GM18508 (cell line): ENCODE measurements around the gene PPP6R3.
"Not testable (repeated sequence)": the region's sequence is repeated elsewhere in the genome, so short reads cannot be mapped to it uniquely, and the experiment has no call there.

Experiments
- ATAC-seq: cut with Tn5 transposase; IDR thresholded peaks from one replicate; pipeline ENCODE4 v1.9.1; 2021; ENCODE audit warnings: moderate number of reproducible peaks; ENCODE audit not compliant: insufficient read depth, unreplicated experiment

PPP6R3 gene

GRCh38 chr11:68449951-68450350 lies 10.6 kb upstream of the PPP6R3 start:
- ATAC-seq: no peak

DNA sequence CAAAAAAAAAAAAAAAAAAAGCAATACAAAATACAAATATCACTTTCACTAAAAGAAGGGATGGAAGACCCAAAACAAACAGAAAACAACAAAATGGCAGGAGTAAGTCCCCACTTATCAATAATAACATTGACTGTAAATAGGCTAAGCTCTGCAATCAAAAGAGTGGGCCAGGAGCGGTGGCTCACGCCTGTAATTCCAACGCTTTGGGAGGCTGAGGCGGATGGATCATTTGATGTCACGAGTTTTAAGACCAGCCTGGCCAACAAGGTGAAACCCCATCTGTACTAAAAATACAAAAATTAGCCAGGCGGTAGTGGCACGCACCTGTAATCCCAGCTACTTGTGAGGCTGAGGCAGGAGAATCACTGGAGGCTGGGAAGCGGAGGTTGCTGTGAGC lies 9.8 kb upstream of the PPP6R3 start:
- no peak for ATAC-seq

- no peak for ATAC-seq
These were observed 5.8 kb upstream of the PPP6R3 start for GRCh38 chr11:68454767-68455166.

DNA sequence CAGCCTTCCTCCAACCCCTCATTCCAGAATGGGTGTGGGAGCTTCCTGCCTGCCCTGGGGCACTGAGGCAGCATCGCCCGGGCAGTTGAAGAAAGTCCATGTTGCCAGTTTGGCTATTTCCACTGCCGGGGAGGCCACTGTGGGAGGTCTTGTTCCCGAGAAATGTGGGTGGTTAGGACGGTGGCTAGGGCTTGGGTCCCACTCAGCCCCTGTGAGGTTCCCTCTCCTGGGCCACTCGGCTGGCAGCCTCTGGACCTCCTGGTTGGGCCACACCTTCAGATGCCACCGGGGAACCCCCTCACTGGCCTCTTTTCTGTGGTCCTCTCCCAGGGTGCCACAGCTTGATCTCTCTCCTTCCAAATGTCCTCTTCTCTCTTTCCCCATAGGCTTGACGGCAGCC lies 5.1 kb upstream of the PPP6R3 start:
- no peak for ATAC-seq

DNA sequence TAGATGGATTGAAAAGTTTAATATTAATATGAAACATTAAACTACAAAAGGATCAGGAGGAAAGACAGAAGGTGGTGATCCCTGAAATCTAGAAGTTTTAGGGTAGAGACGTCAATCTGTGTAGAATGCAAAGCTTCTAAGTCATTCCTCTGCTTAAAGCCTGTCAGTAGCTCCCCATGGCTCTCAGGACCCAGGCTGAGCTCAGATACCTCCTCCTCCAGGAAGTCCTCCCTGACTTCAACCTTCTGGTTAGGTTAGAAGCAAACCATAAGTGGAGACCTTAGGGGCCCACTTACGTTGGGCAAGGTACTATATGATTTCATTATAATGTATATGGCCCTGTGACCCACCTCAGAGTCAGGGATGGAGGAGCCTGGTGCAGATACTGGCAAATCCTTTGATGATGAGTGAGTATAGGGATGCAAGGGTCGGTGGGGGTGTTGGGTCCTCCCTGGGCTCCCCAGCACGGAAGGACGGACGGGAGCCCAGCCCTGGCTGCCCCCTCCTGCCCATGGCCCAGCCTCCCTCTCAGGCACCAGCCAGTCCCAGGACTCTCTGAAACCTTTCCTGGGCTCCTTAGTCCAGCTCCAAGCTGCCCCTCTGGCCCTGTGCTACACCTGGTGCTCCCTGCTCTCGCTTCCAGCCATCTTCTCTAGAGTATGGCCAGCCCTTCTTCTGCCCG lies 3.2 kb upstream of the PPP6R3 start:
- ATAC-seq: no peak

- no peak for ATAC-seq
These were observed 2.7 kb upstream of the PPP6R3 start for GRCh38 chr11:68457898-68458249.

DNA sequence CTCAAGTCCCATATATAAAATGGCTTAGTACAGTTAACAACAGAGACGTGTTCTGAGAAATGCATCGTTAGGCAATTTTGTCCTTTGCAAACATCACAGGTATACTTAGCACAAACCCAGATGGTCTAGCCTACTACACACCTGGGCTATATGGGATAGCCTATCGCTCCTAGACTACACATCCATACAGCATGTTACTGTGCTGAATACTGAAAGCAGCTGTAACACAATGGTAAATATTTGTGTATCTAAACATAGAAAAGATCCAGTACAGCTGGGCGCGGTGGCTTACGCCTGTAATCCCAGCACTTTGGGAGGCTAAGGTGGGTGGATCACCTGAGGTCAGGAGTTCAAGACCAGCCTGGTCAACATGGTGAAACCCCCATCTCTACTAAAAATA lies 2.2 kb upstream of the PPP6R3 start:
- ATAC-seq: not testable (repeated sequence)

GRCh38 chr11:68459886-68460740 lies 439 bp upstream of the PPP6R3 start:
- ATAC-seq: peak; percentile 63

- ATAC-seq: no peak
These were observed 994 bp downstream of the PPP6R3 start for GRCh38 chr11:68461575-68461917.

- ATAC-seq: no peak
These were observed 3.2 kb downstream of the PPP6R3 start for GRCh38 chr11:68463714-68464113.

DNA sequence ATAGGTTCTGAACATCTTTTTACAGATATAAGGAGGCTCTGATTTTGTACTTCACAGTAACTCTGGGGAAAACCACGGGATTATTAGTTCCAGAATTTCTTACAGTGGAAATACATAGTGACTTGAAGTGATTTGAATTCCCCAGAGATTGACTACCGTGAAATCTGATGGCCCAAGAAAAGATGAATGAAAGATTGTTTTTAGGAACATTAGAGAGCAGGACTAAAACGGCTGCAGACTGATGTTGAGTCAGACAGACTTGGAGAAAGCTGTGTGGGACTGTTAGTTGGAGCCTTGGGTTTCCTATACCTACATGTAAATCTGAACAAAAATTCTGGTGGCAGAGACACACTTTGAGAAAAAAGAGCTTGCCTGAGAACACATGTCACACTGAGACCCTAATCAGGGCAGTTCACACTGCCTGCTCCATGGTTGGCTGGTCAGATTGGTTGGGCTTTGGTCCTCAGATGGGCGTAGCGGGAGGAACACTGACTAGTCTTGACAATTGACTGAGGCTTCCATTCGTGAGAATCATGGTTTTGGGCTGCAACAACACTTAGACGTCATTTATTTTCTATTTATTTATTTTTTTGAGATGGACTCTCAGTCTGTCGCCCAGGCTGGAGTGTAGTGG lies 6.8 kb downstream of the PPP6R3 start:
- no peak for ATAC-seq

DNA sequence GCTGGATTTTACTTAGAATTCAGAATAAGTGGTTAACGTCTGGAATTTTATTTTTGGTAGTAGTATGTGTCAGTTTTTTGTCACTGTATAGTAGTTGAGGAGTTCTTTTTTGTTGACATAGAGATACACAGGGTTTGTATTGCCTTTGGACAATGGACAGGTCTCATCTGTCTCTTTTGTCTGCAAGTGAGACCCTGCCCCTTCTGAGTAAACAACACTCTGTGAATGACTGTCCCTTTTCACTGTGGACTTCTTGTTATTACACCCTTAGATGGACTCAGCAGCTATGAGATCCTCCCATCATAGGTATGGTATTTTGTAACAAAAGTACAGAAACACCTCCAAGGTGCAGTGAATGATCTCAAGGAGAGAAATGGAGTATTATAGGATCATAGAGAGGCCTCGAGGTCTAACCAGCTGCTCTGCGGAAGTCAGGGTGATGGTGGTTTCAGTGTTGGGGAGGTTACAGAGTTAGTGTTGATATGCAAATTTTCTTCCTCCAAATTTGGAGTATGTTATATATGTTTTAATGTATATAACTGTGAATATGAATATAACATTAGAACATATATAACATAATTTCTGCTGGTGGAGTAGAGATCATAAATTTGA lies 7.8 kb downstream of the PPP6R3 start:
- no peak for ATAC-seq

DNA sequence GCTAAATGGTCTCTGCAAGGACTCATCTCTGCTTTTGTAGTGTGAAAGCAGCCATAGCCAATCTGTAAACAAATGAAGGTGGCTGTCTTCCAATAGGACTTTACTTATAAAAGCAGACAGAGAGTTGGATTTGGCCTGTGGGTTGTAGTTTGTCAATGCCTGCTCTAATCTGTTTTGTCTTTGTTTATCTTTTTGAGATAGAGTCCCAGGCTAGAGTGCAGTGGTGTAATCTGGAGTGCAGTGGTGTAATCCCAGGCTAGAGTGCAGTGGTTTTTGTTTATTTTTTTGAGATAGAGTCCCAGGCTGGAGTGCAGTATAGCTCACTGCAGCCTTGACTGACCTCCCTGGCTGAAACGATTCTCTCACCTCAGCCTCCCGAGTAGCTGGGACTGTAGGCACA lies 8.6 kb downstream of the PPP6R3 start:
- ATAC-seq: no peak

DNA sequence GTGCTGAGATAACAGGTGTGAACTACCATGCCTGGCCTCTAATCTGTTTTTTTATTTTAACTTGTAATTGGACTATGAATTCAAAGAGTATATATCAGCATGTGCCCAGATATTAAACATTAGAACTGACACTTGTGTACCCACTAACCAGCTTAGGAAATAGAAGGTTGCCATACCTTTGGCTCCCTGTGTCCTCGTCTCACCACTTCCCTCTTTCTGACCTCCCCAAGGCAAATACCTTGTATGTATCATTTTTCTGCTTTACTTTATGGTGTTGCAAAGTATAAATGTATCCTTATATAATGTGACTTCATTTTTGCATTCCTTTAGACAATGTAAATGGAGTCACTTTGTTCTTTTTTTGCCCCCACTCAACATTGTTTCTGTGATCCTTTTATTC lies 9.1 kb downstream of the PPP6R3 start:
- no peak for ATAC-seq

DNA sequence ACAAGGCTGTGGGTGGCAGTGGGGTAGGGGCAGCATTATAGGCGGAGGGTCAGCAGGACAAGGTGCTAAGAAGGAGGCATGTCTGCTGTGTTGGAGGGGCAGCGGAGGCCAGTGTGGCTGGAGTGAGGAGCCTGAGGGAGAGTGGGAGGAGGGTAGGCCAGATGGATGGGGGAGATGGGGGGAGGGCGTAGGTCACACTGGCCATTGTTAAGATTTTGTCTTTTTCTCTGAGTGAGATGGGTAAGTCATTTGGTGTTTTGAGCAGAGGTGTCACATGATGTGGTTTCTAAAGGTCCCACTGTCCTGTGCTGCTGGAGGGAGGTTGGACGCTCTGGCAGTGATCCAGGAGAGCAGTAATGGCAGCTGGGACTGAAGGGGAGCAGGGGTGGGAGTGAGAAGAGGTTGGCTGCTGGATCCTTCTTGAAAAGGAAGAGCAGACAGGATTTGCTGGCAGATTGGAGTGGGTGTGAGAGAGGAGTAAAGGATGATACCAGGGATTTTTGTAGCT lies 9.8 kb downstream of the PPP6R3 start:
- no peak for ATAC-seq

DNA sequence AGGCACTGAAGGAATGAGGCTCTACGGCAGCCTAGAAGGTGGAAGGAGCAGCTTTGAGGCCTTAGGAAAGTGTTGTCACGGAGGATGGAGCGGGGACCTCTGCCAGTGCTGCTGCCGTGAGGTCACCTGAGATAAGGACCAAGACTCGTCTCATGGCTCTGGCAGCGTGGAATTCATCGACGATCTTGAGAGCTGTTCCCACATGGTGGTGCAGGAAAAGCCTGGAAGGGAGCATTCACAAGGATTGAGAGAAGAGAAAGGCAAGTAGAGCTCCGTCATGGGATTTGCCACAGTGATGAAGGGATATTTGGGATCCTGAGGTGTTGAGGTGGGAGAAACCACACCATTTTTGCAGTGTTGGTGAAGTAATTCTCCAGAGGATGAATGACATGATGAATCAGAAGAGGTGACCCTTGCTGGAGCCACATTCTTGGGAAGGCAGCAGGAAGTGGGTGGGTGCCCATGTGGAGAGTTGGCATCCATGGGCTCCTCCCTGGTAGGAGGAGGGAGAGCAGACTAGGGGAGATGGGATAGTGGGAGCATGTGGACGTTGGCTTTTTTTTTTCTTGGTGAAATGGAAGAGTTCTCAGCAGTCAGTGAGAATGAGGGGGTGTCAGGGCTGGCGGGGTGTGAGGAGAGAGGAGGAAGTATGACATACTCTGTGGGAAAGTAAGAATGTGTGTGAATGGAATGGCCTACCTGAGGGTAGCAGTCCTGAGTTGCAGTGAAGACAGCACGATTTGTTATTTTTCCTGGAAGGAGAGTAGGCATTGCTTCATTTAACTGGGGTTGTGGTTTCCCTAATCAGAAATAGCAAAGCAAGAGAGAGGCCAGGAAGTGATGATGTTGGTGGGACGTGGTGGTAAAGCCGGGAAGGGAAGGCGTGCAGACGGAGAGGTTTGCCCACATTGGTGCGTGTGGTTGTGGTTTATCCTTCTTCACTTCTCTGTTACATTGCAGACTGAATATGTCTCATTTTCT lies 11.1 kb downstream of the PPP6R3 start:
- ATAC-seq: no peak

DNA sequence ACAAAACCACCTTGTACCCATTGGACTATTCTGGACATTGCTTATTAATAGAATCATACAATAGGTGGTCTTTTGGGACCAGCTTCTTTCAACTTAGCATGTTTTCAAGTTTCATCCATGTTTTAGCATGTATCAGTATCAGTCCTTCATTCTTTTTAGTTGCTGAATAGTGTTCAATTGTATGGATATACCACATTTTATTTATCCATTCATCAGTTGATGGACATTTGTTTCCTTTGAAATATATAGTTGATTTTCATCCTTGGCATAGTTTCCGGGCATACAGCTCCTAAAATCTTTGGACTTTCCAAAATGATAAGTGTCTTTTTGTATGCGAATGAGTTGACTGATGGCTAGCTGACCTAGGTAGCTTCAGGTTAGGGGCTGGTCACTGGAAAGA lies 12.2 kb downstream of the PPP6R3 start:
- no peak for ATAC-seq

GRCh38 chr11:68473693-68474092 lies 13.1 kb downstream of the PPP6R3 start:
- no peak for ATAC-seq

- not testable (repeated sequence) for ATAC-seq
These were observed 15.1 kb downstream of the PPP6R3 start for GRCh38 chr11:68475626-68476025.

GRCh38 chr11:68479390-68479789 lies 18.8 kb downstream of the PPP6R3 start:
- no peak for ATAC-seq
